D721Med (cell line): ENCODE measurements around the gene SFXN5.

Experiments
- DNase-seq: peaks from one replicate; pipeline ENCODE4 v3.0.0; 2011; ENCODE audit warnings: low spot score; ENCODE audit not compliant: insufficient read length
- FAIRE-seq: peaks from 2 replicates; lab custom pipeline; 2011; peaks lifted over from hg19 to GRCh38; lab: Jason Lieb, UNC
- TF ChIP-seq, protein P1 (sequence below): IDR thresholded peaks from 2 replicates; pipeline ENCODE4 v1.5.1; 2012; ENCODE audit warnings: mild to moderate bottlenecking, control low read depth; ENCODE audit not compliant: insufficient read depth; ENCODE audit errors: missing control alignments

The SFXN5 gene

DNA sequence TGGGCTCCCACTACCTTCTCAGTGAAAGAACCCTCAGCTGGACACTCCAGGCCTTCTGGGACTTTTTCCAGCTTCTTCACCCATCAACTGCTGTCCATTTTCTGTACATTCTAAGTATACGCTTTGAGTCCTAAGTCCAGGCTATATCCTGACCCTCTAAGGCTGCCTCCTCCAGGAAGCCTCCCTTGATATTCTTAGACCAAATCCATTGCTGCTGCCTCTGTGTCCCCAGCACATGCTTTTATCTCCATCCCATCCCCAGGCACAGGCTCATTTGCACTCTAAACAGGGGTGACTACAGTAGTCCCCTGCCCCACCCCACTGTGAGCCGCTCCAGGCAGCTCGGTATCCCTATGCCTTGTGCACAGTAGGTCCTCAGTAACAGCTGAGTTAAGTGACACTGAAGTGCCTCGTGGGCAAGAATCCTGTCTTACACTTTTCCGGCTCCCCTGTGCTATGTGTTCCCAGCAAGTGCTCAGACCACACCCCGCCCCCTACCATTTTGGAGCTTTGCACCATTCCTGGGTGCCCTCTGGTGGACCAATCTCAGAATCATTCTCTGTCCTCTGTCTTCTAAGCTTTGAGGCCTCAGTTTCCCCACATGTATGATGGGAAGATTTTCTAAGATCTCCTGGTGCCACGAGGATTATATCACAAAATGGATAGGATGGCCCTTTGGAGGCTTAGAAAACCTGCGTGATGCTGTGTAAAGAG, 119.2 kb downstream of the SFXN5 start:
- FAIRE-seq (no peak), DNase-seq (no peak)
- TF ChIP-seq, protein P1, sequence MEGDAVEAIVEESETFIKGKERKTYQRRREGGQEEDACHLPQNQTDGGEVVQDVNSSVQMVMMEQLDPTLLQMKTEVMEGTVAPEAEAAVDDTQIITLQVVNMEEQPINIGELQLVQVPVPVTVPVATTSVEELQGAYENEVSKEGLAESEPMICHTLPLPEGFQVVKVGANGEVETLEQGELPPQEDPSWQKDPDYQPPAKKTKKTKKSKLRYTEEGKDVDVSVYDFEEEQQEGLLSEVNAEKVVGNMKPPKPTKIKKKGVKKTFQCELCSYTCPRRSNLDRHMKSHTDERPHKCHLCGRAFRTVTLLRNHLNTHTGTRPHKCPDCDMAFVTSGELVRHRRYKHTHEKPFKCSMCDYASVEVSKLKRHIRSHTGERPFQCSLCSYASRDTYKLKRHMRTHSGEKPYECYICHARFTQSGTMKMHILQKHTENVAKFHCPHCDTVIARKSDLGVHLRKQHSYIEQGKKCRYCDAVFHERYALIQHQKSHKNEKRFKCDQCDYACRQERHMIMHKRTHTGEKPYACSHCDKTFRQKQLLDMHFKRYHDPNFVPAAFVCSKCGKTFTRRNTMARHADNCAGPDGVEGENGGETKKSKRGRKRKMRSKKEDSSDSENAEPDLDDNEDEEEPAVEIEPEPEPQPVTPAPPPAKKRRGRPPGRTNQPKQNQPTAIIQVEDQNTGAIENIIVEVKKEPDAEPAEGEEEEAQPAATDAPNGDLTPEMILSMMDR = no peak

DNA sequence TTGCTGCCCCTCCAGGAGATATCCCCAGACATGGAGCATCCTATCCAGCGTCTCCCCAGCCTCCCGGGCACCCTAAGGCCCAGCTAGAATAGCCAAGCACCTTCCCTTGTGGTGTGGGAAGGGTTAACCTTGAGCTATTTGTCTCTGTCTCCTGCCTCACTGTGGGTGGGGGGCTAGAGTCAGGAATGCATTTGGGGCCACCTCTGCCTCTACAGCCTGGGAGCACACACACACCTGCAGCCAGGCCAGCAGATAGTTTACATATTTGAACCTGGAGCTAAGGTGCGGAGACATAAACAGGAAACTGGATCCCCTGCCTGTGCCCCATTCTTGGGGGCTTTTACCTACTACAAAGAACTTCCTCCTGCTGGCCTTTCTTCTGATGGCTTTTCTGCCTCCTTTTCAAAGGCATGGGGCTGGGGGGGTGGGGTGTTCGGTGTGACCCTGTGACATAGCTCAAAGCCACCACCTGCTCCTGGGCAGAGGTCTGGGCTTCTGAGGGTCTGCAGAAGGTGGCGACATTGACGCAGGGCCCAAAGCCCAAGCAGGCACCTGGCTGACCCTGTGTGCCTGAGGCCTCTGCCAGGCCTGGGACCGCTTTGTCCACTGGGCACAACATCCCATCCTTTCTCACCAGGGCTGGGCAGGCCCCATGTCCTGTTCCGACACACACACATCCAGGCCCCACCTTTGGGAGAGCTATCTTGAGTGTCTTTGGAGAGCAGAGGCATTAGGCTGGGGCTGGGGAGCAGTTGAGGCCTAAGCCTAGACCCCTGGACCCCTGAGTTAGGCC, 120.0 kb downstream of the SFXN5 start:
- DNase-seq = no peak
- no peak for FAIRE-seq
- TF ChIP-seq, protein P1 = no peak

DNA sequence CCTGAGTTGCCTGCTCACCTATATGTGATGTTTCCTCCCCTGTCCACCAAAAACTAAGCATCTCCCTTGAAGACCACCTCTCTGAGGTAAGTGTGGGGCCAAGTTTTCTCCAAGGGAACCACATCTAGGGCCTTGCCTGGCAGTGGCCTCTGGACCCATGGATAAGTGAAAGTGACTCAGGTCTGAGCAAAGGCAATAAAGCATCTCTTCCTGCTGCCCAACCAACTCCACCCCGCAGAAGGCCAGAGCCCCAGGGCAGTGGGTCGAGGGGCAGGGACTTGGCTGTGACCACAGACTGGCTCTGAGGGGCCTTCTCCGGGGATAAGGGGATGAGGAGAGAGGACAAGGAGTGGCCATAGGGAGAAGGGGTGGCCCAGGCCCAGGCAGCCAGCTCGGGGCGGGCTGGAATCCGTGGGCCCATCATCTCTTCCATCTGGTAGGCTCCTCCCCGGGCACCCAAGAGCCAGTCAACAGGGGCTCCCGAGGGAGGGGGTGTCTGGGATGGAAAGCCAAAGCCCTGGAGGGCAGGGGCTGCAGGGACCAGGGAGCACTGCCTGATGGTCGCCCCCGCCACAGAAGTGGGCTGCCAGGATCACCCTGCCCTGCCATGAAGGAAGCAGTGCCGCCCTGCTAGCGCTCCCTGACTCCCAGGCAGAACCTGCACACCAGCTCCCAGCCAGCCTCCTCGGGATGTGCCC, 120.8 kb downstream of the SFXN5 start:
- FAIRE-seq = no peak
- no peak for DNase-seq
- TF ChIP-seq, protein P1 = no peak

DNA sequence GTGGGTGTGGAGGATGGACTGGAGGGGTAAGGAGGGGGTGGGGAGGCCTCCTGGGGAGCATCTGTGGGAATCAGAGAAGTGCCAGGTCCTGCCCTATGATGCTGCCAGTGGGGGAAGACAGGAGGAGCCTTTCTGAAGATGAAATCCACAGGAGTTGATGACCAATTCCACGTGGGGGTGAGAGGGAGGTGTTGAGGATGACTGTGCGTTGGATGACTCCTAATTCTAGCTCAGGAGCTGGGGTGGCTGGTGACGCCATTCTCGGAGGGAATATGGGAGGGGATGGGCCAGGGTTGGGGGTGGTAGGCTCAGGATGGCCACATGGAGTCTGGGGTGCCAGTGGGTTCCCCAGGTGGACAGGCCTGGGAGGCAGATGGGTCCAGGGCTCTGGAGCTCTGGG, 121.9 kb downstream of the SFXN5 start:
- FAIRE-seq (no peak), DNase-seq (no peak)
- TF ChIP-seq, protein P1 = no peak

- FAIRE-seq (no peak), DNase-seq (no peak)
- TF ChIP-seq, protein P1 = no peak
These were observed 122.5 kb downstream of the SFXN5 start for GRCh38 chr2:72949045-72949444.

GRCh38 chr2:72947952-72948830, 123.3 kb downstream of the SFXN5 start:
- DNase-seq (no peak), FAIRE-seq (no peak)
- TF ChIP-seq, protein P1 = no peak
